HG02981 (cell line): ENCODE data around the gene CYP2D6.
"Not testable (repeated sequence)": the region's sequence is repeated elsewhere in the genome, so short reads cannot be mapped to it uniquely, and the experiment has no call there.

Source experiments
- ATAC-seq: cut with Tn5 transposase; IDR thresholded peaks from one replicate; pipeline ENCODE4 v1.9.1; 2021; ENCODE audit warnings: mild to moderate bottlenecking, moderate library complexity; ENCODE audit not compliant: unreplicated experiment

Gene CYP2D6

GRCh38 chr22:42135688-42136087, 5.1 kb upstream of the CYP2D6 start:
- not testable (repeated sequence) for ATAC-seq

DNA sequence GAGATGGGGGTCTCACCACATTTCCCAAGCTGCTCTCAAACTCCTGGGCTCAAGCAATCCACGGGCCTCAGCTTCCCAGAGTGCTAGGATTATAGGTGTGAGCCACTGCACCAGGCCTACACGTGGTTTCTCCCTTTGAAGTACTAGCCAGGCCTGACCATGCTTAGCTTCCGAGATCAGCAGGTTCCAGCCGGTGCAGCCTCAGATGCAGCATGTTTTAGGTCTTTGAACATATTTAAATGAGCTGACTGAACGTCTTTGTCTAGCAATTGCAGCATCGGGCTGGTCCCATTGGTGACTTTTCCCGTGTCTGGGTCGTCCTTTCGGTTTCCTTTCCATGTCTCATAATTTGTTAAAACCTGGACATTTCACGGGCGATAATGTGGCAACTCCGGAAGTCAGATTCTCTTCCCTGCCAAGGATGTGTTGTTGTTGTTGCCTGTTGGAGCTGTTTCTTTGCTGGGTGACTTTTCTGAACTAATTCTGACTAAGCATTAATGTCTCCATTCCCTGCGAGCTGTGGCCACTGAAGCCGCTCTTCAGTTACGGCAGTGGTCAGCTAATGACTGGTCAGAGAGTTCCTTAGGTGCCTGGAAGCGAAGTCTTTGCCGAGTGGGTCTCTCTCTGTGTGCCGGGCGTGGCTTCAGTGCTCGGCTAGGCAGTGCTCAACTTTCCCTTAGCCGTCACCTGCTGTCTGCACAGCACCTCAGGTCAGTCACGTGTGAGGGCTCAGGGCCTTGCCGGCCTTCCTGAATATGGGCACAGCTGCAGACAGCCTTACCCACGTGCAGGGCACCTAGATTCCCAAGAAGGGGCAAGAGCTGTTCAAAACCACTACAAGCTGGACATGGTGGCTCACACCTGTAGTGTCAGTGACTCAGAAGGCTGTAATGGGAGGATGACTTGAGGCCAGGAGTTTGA, 3.8 kb upstream of the CYP2D6 start:
- ATAC-seq: no peak

- ATAC-seq: no peak
Observed at GRCh38 chr22:42132457-42132856, 1.8 kb upstream of the CYP2D6 start.

GRCh38 chr22:42131562-42131961, 952 bp upstream of the CYP2D6 start:
- ATAC-seq: no peak

GRCh38 chr22:42130182-42130581, 428 bp downstream of the CYP2D6 start:
- ATAC-seq: not testable (repeated sequence)

GRCh38 chr22:42128776-42129694, 1.6 kb downstream of the CYP2D6 start:
- not testable (repeated sequence) for ATAC-seq

DNA sequence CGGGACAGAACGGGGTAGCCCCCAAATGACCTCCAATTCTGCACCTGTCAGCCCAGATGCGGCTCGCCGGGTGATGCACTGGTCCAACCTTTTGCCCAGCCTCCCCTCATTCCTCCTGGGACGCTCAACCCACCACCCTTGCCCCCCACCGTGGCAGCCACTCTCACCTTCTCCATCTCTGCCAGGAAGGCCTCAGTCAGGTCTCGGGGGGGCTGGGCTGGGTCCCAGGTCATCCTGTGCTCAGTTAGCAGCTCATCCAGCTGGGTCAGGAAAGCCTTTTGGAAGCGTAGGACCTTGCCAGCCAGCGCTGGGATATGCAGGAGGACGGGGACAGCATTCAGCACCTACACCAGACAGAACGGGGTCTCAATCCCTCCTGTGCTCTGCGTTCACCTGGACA, 2.6 kb downstream of the CYP2D6 start:
- not testable (repeated sequence) for ATAC-seq

DNA sequence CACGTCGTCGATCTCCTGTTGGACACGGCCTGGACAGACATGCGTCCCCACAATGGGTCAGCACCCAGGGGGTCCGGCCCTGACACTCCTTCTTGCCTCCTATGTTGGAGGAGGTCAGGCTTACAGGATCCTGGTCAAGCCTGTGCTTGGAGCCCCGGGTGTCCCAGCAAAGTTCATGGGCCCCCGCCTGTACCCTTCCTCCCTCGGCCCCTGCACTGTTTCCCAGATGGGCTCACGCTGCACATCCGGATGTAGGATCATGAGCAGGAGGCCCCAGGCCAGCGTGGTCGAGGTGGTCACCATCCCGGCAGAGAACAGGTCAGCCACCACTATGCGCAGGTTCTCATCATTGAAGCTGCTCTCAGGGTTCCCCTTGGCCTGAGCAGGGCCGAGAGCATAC, 3.0 kb downstream of the CYP2D6 start:
- no peak for ATAC-seq

- not testable (repeated sequence) for ATAC-seq
Observed at GRCh38 chr22:42123529-42123928, 7.1 kb downstream of the CYP2D6 start.

DNA sequence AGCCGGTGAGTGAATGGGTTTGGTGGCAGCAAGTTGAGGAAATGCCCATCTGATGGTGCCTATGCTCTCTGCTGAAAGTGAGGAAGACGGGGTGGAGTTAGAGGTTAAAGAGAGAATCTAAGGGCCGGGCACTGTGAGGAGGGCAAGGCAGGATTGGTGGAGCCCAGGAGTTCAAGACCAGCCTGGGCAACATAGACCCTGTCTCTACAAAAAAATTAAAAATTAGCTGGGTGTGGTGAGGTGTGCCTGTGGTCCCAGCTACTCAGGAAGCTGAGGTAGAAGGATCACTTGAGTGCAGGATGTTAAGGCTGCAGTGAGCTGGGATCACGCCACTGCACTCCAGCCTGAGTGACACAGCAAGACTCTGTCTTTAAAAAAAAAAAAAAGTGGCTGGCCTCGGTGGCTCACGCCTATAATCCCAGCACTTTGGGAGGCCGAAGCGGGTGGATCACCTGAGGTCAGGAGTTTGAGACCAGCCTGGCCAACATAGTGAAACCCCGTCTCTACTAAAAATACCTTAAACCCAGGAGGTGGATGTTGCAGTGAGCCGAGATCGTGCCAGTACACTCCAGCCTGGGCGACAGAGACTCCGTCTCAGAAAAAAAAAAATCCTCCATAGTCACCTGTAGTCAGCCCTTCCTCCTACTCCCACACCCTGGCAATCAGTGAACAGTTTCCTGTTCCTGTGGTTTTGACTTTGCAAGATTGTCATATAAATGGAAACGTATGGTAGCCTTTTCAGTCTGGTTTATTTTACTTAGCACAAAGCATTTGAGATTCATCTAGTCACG, 10.2 kb downstream of the CYP2D6 start:
- ATAC-seq: not testable (repeated sequence)

DNA sequence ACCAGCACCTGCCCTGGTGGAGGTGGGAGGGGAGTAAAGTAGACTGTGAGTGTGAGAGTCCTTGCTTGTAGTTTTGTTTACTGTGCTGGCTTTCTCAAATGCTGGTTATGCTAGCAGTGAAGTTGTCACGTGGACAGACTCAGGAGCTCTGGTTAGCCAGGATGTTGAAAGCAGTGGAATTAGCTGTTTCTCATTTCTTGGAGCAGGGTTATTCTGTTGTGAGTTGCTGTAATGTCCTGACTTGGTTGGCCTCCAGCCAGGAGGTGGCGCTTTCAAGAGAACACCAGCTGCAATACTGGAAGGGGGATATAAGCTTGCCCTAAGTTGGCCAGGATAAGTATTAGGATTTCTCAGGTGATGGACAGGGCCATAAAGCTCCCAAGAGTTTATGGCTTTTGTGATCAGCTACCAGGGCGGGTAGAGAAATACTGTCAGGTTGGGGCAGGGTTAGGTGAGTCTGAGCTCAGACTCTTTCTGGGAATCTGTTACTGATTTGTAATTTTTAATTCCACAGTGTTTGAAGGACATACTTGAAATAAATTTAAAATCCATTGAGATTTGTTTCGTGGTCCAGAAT, 13.7 kb downstream of the CYP2D6 start:
- ATAC-seq: no peak

DNA sequence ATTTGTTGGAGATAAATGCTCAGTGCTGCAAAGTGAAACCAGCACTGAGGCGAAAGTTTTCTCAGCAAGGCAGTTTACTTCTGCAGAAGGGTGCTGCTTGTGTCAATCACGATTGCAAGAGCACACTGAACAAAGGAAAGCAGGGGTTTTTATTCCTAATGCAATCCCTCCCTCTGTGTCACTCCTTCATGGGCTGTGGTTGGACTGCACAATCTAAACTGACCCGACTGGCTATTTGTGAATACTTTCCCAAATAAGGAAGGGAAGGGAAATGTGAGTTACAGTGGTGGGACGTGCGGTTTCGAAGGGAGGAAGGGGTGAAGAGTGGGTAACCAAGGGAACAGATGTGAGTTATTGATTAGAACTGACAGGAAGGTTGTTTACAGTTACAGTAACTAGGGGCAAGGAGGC, 15.2 kb downstream of the CYP2D6 start:
- ATAC-seq: not testable (repeated sequence)

DNA sequence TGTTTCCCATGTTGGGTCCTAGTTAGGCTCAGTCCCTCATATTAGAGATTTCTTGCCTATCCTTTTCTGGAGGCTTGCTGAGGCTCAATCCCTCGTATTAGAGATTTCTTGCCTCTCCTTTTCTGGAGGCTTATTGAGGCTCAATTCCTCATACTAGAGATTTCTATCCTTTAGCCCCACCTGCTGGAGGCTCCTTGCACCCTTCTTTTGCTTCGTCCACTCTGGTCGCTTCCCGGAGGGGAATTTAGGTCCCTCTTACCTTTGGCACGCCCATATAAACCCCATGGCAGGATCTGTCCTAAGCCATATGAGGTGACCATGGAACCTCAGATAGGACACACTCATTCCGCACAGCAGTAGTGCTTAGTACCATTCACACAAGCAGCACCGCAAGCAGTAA, 15.9 kb downstream of the CYP2D6 start:
- no peak for ATAC-seq

DNA sequence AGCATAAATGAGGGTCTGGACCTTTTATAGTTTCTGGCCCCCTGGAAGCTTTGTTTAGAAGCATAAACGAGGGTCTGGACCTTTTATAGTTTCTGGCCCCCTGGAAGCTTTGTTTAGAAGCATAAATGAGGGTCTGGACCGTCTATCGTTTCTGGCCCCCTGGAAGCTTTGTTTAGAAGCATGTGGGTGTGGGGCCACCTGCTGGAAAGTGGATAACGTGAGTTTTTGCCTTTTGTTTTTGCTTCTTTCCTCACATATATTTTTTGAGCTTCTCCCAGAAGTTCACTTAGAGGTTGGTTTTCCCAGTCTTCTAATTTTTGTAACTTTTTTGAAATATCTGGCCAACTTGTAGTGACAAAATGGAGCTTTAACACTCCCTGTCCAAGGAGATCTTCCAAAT, 17.8 kb downstream of the CYP2D6 start:
- not testable (repeated sequence) for ATAC-seq

- no peak for ATAC-seq
Observed at GRCh38 chr22:42111798-42112197, 18.8 kb downstream of the CYP2D6 start.

- no peak for ATAC-seq
Observed at GRCh38 chr22:42108848-42109247, 21.8 kb downstream of the CYP2D6 start.

- not testable (repeated sequence) for ATAC-seq
Observed at GRCh38 chr22:42104332-42104860, 26.2 kb downstream of the CYP2D6 start.

- ATAC-seq: no peak
Observed at GRCh38 chr22:42101199-42101598, 29.4 kb downstream of the CYP2D6 start.

DNA sequence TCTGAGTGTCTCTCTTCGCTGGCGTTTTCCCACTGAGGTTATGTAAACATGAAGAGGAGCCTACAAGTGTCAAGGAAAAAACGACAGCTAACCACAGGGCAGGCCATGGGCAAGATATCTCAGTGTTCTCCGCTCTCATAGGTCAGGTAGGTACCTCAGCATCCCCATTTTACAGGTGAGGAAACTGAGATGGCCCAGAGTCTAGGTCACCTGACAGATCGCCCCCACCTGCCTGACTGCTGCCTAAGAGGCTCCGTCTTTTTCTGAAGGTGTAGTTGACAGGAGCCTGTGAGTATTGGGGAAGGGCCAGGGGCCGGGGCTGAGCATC, 39.2 kb downstream of the CYP2D6 start:
- no peak for ATAC-seq
